GM12878 (cell line): ENCODE measurements around the gene ACBD7.

Source experiments
- BRCA1 ChIP-seq: IDR thresholded peaks from 2 replicates; pipeline ENCODE4 v1.6.1; 2011; ENCODE audit warnings: low read depth, low read length, improper control_type of control experiment
- JUNB ChIP-seq: IDR thresholded peaks from 2 replicates; pipeline ENCODE4 v1.6.1; 2016; ENCODE audit warnings: antibody characterized with exemption, mild to moderate bottlenecking
- RAD21 ChIP-seq: IDR thresholded peaks from 2 replicates; pipeline ENCODE4 v1.6.1; 2011; ENCODE audit warnings: mild to moderate bottlenecking, low read depth, low read length, moderate library complexity; ENCODE audit not compliant: insufficient read depth
- TF ChIP-seq, protein P1 (sequence below), 3 experiments: IDR thresholded peaks in 2 of 3; conservative IDR thresholded peaks in 1 of 3; 2 replicates each; pipeline ENCODE4 v1.5.1; 2011; ENCODE audit warnings: low read depth in 3 of 3, low read length in 3 of 3, mild to moderate bottlenecking in 3 of 3, control low read depth in 2 of 3, moderate library complexity in 2 of 3, inconsistent platforms in 1 of 3, mixed read lengths in 1 of 3; ENCODE audit not compliant: control insufficient read depth in 2 of 3, insufficient read depth in 1 of 3; ENCODE audit errors: extremely low read depth in 1 of 3
- TF ChIP-seq, protein P2 (sequence below): IDR thresholded peaks from 2 replicates; pipeline ENCODE4 v1.6.1; 2012; ENCODE audit warnings: mild to moderate bottlenecking, low read depth, low read length

DNA sequence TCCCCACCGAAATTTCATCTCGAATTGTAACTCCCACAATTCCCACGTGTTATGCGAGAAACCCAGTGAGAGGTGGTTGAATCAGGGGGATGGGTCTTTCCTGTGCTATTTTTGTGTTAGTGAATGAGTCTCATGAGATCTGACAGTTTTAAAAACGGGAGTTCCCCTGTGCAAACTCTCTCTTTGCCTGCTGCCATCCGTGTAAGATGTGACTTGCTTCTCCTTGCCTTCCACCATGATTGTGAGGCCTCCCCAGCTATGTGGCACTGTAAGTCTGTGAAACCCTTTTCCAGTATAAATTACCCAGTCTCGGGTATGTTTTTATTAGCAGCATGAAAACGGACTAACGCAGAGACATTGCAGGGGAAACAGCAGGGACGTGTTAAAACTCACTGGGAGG is 50.2 kb downstream of the ACBD7 start:
- TF ChIP-seq RAD21: no peak
- TF ChIP-seq, protein P1, sequence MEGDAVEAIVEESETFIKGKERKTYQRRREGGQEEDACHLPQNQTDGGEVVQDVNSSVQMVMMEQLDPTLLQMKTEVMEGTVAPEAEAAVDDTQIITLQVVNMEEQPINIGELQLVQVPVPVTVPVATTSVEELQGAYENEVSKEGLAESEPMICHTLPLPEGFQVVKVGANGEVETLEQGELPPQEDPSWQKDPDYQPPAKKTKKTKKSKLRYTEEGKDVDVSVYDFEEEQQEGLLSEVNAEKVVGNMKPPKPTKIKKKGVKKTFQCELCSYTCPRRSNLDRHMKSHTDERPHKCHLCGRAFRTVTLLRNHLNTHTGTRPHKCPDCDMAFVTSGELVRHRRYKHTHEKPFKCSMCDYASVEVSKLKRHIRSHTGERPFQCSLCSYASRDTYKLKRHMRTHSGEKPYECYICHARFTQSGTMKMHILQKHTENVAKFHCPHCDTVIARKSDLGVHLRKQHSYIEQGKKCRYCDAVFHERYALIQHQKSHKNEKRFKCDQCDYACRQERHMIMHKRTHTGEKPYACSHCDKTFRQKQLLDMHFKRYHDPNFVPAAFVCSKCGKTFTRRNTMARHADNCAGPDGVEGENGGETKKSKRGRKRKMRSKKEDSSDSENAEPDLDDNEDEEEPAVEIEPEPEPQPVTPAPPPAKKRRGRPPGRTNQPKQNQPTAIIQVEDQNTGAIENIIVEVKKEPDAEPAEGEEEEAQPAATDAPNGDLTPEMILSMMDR (IDR thresholded peaks at IDR 0.05 in 2 of 3, conservative IDR thresholded peaks at IDR 0.05 in 1 of 3; ENCODE audit: control insufficient read depth in 2 of 3, extremely low read depth in 1 of 3, insufficient read depth in 1 of 3, low read depth in 3 of 3, low read length in 3 of 3): no peak
- TF ChIP-seq, protein P2, sequence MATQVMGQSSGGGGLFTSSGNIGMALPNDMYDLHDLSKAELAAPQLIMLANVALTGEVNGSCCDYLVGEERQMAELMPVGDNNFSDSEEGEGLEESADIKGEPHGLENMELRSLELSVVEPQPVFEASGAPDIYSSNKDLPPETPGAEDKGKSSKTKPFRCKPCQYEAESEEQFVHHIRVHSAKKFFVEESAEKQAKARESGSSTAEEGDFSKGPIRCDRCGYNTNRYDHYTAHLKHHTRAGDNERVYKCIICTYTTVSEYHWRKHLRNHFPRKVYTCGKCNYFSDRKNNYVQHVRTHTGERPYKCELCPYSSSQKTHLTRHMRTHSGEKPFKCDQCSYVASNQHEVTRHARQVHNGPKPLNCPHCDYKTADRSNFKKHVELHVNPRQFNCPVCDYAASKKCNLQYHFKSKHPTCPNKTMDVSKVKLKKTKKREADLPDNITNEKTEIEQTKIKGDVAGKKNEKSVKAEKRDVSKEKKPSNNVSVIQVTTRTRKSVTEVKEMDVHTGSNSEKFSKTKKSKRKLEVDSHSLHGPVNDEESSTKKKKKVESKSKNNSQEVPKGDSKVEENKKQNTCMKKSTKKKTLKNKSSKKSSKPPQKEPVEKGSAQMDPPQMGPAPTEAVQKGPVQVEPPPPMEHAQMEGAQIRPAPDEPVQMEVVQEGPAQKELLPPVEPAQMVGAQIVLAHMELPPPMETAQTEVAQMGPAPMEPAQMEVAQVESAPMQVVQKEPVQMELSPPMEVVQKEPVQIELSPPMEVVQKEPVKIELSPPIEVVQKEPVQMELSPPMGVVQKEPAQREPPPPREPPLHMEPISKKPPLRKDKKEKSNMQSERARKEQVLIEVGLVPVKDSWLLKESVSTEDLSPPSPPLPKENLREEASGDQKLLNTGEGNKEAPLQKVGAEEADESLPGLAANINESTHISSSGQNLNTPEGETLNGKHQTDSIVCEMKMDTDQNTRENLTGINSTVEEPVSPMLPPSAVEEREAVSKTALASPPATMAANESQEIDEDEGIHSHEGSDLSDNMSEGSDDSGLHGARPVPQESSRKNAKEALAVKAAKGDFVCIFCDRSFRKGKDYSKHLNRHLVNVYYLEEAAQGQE: no peak
- TF ChIP-seq JUNB: no peak
- no peak for TF ChIP-seq BRCA1
